ENCODE results near the gene VAPA.

DNA sequence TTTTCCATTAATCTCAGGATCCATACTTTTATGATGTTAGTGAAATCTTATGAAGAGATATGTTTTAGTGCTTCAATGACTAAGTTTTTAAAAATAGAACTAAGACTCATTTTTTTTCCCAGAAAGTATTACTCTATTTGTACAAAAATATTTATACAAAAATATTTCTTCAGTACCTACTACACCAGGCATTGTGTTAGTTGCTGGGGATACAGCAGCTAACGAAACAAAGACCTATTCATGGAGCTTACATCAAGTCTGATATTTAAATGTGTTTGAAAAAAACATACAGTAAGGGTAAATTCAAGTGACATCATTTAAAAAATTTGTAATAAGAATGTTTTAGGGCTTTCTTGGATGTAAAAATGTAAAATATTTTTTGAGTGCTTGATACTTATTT, 11.6 kb downstream of the VAPA start:
- TF ChIP-seq POLR2AphosphoS5 (IDR thresholded peaks at IDR 0.05) = peak; percentile 35
- TF ChIP-seq, protein P1, sequence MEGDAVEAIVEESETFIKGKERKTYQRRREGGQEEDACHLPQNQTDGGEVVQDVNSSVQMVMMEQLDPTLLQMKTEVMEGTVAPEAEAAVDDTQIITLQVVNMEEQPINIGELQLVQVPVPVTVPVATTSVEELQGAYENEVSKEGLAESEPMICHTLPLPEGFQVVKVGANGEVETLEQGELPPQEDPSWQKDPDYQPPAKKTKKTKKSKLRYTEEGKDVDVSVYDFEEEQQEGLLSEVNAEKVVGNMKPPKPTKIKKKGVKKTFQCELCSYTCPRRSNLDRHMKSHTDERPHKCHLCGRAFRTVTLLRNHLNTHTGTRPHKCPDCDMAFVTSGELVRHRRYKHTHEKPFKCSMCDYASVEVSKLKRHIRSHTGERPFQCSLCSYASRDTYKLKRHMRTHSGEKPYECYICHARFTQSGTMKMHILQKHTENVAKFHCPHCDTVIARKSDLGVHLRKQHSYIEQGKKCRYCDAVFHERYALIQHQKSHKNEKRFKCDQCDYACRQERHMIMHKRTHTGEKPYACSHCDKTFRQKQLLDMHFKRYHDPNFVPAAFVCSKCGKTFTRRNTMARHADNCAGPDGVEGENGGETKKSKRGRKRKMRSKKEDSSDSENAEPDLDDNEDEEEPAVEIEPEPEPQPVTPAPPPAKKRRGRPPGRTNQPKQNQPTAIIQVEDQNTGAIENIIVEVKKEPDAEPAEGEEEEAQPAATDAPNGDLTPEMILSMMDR (IDR thresholded peaks at IDR 0.05) = no peak

All from gastroesophageal sphincter (tissue), 3 donors.